MV-4-11 (cell line): Measurements from ENCODE around the gene NANOS1.

ENCODE experiments used
- DNase-seq: peaks from one replicate; lab custom pipeline; 2025; lab: John Stamatoyannopoulos, UW

Gene NANOS1

GRCh38 chr10:119060107-119060506, 30.6 kb downstream of the NANOS1 start:
- no peak for DNase-seq

GRCh38 chr10:119061352-119061751, 31.8 kb downstream of the NANOS1 start:
- DNase-seq: peak; percentile 17

- DNase-seq: no peak
These were observed 32.4 kb downstream of the NANOS1 start for GRCh38 chr10:119061926-119062325.

GRCh38 chr10:119070395-119071165, 41.1 kb downstream of the NANOS1 start:
- no peak for DNase-seq

- no peak for DNase-seq
These were observed 44.1 kb downstream of the NANOS1 start for GRCh38 chr10:119073584-119073983.

- DNase-seq: no peak
These were observed 49.1 kb downstream of the NANOS1 start for GRCh38 chr10:119078422-119079179.

GRCh38 chr10:119079599-119080520, 50.3 kb downstream of the NANOS1 start:
- peak; percentile 36 for DNase-seq

GRCh38 chr10:119080521-119081259, 51.2 kb downstream of the NANOS1 start, which contains the start of gene EIF3A:
EIF3A (minus strand) TSS chr10:119080817; CDS start chr10:119080676, 141 bp downstream.
- peak; percentile 91 for DNase-seq
